ENCODE results near the gene ENTREP1. TPM values are rescaled to one million over a fixed set of nuclear protein-coding genes. Genes with fewer than 3 reads are reported as not detected.

Gene ENTREP1
- total and polyA plus RNA-seq, 8 donors = 2.7 to 8.8 (median 5.4) TPM

- FAIRE-seq (no peak), ATAC-seq (no peak), DNase-seq (no peak)
- Histone ChIP-seq H3K27me3 (no peaks in the 10 kb centered on the region), H3K9me3 (no peaks in the 10 kb centered on the region), H3K36me3 (no peaks in the 10 kb centered on the region), H3K4me1 (peaks cover 0 to 6% (median 0%) of the 10 kb centered on the region in 3 donors), H3K4me3 (peak overlapping the region in 2 of 4 donors; percentile 53 to 67), H3K27ac (no peak overlapping the region)
- WGBS, 2 donors = 36 to 37% methylated on average over 7 of the region's 7 CpGs
- TF ChIP-seq, protein P1, sequence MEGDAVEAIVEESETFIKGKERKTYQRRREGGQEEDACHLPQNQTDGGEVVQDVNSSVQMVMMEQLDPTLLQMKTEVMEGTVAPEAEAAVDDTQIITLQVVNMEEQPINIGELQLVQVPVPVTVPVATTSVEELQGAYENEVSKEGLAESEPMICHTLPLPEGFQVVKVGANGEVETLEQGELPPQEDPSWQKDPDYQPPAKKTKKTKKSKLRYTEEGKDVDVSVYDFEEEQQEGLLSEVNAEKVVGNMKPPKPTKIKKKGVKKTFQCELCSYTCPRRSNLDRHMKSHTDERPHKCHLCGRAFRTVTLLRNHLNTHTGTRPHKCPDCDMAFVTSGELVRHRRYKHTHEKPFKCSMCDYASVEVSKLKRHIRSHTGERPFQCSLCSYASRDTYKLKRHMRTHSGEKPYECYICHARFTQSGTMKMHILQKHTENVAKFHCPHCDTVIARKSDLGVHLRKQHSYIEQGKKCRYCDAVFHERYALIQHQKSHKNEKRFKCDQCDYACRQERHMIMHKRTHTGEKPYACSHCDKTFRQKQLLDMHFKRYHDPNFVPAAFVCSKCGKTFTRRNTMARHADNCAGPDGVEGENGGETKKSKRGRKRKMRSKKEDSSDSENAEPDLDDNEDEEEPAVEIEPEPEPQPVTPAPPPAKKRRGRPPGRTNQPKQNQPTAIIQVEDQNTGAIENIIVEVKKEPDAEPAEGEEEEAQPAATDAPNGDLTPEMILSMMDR (IDR thresholded peaks at IDR 0.05) = no peak
- intact Hi-C loops (cut with DNase I) = no loop called here
Measured at GRCh38 chr9:69326261-69326660, 1.2 kb downstream of the ENTREP1 start.

DNA sequence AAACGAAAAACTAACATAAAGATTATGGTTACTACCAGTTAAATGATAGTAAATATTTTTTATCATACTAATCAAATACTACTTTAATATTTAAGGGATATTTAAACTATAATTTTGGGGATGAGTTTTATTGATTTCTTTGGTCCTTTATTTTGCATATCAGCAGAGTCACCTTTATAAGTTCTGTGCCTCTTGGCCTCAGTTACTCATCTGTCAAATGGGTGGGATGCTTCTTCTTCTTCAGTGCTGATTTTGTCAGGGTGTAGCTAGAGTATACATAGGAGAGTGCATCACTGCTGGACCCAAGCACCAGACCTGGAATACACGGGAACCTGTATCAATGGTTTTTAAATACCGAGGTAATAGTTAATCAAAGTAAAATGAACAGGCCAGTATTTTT is 5.6 kb downstream of the ENTREP1 start:
- 77 to 90% methylated on average over 3 of the region's 3 CpGs for WGBS, 2 donors
- DNase-seq = no peak
- no peak overlapping the region for H3K4me3 ChIP-seq
- no peaks in the 10 kb centered on the region for H3K9me3 ChIP-seq
- ATAC-seq = no peak
- intact Hi-C loops (cut with DNase I) = no loop called here
- H3K36me3 ChIP-seq = no peaks in the 10 kb centered on the region
- no peak for FAIRE-seq
- TF ChIP-seq, protein P1 (IDR thresholded peaks at IDR 0.05) = no peak
- H3K27me3 ChIP-seq = no peaks in the 10 kb centered on the region
- H3K27ac ChIP-seq = no peak overlapping the region
- H3K4me1 ChIP-seq = peaks cover 0 to 6% (median 0%) of the 10 kb centered on the region in 3 donors

GRCh38 chr9:69331444-69331843 is 6.4 kb downstream of the ENTREP1 start:
- no peaks in the 10 kb centered on the region for H3K9me3 ChIP-seq
- TF ChIP-seq, protein P1 (IDR thresholded peaks at IDR 0.05) = no peak
- intact Hi-C loops (cut with DNase I) = no loop called here
- no peaks in the 10 kb centered on the region for H3K27me3 ChIP-seq
- WGBS, 2 donors = 80 to 96% methylated on average over 3 of the region's 3 CpGs
- no peaks in the 10 kb centered on the region for H3K36me3 ChIP-seq
- H3K27ac ChIP-seq = no peak overlapping the region
- no peaks in the 10 kb centered on the region for H3K4me1 ChIP-seq
- ATAC-seq (no peak), FAIRE-seq (no peak), DNase-seq (no peak)
- H3K4me3 ChIP-seq = no peak overlapping the region

DNA sequence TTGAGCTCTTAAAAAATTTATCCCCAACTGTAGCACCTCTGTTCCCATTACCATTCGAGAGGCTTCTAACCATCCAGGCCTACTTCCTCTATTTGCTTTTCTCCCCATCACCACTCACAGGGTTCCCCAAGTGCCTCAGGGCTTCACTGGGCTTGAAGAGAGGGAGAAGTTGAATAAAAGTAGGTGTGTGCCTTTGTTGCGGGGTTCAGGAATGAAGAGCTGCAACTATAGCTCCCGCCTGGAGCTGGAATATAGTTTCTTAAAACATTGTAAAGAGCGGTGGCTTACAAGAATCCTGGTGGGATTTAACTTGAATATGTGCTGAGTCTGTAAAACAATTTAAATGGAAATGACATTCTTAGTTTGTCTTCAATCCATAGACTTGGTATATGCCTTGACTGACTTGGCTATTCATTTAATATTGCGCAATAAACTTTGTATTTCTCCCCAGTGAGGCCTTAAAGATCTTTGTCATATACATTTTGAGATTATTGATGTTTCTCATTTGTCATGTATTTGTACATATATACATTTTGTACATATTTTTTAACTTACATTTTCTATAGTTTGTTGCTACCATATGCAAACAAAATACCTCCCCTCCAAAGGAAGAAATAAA is 7.2 kb downstream of the ENTREP1 start:
- FAIRE-seq = no peak
- 95 to 96% methylated on average over 5 of the region's 5 CpGs for WGBS, 2 donors
- H3K27ac ChIP-seq = no peak overlapping the region

DNA sequence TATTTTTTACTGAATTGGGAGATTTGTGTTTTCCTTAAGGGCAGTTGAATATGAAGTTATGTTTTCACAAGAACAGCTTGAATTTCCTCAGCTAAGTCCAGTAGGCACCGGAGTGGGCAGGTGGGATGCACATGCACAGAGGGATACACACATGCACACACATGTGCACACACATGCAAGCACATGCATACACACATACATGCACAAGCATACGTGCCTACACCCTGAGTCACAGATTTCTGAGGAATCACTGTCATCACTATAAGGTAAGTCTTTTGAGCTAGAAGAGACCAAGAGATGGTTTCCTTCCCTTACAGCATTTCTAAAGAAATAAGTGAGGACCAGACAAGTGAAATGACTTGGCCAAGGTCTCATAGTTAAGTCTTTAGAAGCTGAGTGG is 8.7 kb downstream of the ENTREP1 start:
- no peaks in the 10 kb centered on the region for H3K36me3 ChIP-seq
- 97 to 100% methylated on average over 2 of the region's 2 CpGs for WGBS, 2 donors
- ATAC-seq = no peak
- TF ChIP-seq, protein P1 (IDR thresholded peaks at IDR 0.05) = no peak
- H3K27ac ChIP-seq = no peak overlapping the region
- H3K4me1 ChIP-seq = no peaks in the 10 kb centered on the region
- H3K27me3 ChIP-seq = no peaks in the 10 kb centered on the region
- no peaks in the 10 kb centered on the region for H3K9me3 ChIP-seq
- FAIRE-seq = no peak
- no peak overlapping the region for H3K4me3 ChIP-seq
- intact Hi-C loops (cut with DNase I) = no loop called here
- DNase-seq = no peak

More for the DNA sequence above, 7.2 kb downstream of the ENTREP1 start:
- TF ChIP-seq, protein P1 (IDR thresholded peaks at IDR 0.05) = no peak
- DNase-seq (no peak), ATAC-seq (no peak)
- no peaks in the 10 kb centered on the region for H3K9me3 ChIP-seq
- no peaks in the 10 kb centered on the region for H3K27me3 ChIP-seq
- H3K4me1 ChIP-seq = no peaks in the 10 kb centered on the region
- H3K36me3 ChIP-seq = no peaks in the 10 kb centered on the region
- no peak overlapping the region for H3K4me3 ChIP-seq
- intact Hi-C loops (cut with DNase I) = no loop called here

All from pancreas (tissue), 10 donors.